GM18867 (cell line): Measurements from ENCODE around the gene PGF.
"Not testable (repeated sequence)": the region's sequence is repeated elsewhere in the genome, so short reads cannot be mapped to it uniquely, and the experiment has no call there.

ENCODE experiments used
- ATAC-seq: cut with Tn5 transposase; IDR thresholded peaks from one replicate; pipeline ENCODE4 v1.9.1; 2021; ENCODE audit warnings: mild to moderate bottlenecking, moderate library complexity; ENCODE audit not compliant: unreplicated experiment

The PGF gene

DNA sequence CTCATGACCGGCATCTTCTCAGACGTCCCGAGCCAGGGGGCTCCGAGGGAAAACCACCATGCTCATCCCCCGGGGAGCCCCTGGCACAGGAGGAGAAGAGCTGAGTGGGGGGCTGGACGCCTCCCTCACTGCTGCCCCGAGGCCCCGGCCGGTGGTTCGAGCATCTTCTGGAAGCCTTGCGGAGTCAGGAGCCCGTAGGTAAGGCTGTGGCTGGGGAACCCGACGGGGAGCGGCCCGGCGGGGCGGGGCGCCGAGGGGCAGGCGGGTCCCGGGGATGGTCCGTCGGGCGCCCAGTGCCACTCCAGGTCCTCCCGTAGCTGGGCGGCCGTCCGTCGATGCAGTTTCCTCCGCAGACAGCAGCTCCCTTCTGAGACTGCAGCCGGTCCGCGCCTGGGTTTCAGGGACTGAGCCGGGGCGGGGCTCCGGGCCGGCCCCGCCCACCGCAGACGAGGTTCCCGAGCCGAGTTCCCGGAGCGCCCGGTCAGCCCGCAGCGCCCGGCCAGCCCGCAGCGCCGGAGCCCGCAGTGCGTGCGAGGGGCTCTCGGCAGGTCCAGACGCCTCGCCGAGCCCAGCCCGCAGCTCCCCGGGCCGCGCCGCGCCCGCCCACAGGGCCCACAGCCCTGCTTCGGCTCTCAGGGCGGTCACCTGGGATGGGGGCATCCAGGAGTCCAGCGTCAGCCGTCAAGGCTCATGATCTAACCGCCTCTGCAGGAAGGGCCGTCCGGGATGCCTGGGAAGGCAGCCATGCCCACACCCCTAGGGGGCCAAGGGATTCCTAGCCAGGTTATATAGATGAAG is at the start of gene PGF:
TSS of gene PGF (minus strand) at position 369 of the 798 bp plus-strand sequence. CDS start at position 14, 355 bp downstream.
- ATAC-seq: peak; percentile 31

DNA sequence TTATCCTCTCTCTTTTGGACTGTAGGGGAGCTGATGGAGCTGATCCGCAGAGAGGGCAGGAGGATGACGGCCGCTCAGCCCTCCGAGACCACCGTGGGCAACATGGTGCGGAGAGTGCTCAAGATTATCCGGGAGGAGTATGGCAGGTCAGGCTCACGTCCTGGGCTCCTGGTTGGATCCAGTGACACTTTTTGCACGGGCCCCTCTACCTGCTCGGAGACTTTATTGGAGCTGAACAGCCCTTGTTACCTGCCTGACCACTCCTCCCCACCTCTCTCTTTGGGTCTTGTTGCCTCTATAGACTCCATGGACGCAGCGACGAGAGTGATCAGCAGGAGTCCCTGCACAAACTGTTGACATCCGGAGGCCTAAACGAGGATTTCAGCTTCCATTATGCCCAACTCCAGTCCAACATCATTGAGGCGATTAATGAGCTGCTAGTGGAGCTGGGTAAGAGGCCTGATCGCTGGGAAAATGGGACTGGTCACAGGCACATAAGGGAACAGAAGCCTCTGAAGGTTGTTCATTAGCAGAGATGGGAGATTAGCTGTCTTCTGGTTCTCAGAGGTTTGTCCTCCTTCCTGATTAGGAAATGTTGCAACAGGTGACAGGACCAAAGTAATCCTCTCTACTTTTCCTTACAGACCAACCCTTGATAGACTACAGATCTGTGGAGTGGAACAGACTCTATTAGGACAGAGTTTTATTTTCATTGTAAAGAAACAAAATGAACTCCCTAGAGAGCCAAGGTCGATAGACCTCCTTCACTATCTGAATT is 48.0 kb upstream of the PGF start:
- ATAC-seq: no peak

DNA sequence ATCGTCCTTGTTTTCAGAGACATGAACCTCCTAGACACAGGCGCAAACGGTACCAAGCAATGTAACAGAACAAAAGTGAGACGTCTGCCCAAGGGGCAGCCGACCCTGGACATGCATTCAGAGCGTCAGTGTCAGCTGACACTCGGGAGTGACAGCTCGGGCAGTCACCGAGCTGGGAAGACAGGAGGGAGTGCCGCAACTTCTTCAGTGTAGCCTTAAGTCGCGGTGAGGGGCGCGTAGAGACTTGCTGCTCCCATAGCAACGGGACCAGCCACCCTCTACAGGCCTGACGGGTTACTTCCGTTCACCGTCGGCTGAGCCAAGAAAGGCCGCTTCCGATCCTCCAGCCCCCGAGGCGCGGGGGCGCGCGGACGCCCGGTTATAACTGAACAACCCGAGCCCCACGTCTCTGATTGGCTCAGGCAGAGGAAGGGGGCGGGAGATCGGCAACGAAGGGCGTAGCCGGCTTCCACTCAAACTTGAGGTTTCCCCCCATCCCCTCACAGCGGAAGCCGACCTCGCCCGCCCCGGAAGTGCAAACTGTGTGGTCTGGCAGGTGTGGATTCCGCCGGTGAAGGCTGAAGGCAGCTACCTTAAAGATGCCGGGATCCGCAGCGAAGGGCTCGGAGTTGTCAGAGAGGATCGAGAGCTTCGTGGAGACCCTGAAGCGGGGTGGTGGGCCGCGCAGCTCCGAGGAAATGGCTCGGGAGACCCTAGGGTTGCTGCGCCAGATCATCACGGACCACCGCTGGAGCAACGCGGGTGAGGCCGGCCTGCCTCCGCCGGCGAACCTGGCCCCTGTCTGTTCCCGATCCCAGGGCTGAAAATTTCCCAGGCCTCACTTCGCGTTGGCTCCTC is 47.2 kb upstream of the PGF start, which contains the start of gene EIF2B2:
TSS of gene EIF2B2 (plus strand) at position 530 of the 858 bp plus-strand sequence. CDS start at position 600, 70 bp downstream.
- peak; percentile 96 for ATAC-seq

GRCh38 chr14:75001899-75002298 is 46.5 kb upstream of the PGF start:
- no peak for ATAC-seq

GRCh38 chr14:75001261-75001660 is 45.9 kb upstream of the PGF start:
- no peak for ATAC-seq

GRCh38 chr14:74995781-74996180 is 40.4 kb upstream of the PGF start:
- not testable (repeated sequence) for ATAC-seq

DNA sequence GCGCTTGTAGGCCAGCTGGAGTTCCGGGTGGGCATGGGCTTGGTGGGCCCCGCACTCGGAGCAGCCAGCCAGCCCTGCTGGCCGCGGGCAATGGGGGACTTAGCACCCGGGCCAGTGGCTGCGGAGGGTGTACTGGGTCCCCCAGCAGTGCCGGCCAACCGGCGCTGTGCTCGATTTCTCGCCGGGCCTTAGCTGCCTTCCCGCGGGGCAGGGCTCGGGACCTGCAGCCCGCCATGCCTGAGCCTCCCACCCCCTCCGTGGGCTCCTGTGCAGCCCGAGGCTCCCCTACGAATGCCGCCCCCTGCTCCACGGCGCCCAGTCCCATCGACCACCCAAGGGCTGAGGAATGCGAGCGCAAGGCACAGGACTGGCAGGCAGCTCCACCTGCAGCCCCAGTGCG is 38.8 kb upstream of the PGF start:
- ATAC-seq: not testable (repeated sequence)

DNA sequence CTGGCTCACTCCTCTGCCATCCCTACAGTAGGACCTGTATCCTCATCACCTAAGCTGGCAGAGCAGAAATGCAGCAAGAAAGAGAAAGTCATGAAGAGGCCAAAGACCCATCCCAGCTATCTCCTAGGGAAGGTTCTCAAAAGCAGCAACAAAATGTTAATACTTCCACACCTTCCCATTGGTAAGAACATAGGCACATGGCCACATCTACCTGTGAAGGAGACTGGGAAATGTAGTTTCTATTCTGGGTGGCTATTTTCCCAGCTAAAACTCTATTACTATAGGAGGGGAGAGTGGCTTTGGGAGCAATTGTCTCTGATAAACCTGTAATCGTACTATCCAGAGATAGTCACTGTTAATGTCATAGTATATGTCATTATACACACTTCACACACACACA is 33.6 kb upstream of the PGF start:
- ATAC-seq: no peak

DNA sequence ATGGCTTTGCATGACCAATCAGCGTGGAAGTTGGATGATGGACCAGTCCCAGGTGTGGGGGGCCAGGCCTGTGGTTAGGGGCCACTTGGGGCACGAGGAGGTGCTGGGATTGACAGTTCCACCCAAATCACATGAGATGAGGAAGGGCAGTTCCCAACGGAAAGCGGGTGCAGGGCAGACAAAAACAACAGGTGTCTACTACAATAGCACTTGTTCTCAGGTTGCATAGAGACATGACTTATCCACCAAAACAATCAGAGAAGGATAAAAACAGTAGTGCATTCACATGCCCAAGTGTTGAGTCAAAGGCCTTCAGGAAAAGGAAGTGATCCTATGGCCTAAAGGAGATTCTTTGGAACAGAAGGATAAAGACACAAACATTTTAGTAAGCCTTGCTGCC is 32.7 kb upstream of the PGF start:
- ATAC-seq: no peak

DNA sequence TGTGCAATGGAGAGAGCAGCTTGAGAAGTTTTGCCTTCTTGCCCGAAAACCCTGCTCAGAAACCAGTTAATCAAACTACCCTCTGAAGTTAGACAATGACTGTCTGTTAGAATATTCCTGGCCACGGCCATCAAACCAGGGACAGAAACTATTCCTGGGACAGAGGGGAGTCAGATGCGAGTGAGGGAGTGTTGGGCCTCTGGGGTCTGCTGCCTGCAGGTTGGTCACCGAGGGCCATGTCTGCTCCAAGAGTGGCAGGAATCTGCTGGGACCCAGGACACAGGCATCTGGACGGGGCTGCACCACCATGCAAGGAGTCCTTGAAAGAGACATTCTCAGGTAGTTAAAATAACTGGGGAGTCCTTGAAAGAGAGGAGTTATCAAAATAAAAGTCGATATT is 30.4 kb upstream of the PGF start:
- ATAC-seq: no peak

DNA sequence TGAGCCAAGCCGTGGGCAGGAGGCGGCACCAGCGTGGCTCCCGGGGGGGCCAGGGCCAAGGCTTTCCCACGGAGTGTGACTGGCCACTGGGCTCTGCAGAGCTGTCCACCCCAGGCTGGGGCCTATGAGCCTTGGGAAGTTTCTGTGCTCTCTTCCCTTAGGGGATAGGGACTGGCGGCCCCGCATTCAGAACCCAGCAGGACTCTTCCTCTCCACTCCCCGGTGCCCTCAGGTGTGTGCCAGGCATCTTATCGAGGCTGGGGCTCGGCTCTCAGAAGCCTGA is 29.6 kb upstream of the PGF start:
- no peak for ATAC-seq

DNA sequence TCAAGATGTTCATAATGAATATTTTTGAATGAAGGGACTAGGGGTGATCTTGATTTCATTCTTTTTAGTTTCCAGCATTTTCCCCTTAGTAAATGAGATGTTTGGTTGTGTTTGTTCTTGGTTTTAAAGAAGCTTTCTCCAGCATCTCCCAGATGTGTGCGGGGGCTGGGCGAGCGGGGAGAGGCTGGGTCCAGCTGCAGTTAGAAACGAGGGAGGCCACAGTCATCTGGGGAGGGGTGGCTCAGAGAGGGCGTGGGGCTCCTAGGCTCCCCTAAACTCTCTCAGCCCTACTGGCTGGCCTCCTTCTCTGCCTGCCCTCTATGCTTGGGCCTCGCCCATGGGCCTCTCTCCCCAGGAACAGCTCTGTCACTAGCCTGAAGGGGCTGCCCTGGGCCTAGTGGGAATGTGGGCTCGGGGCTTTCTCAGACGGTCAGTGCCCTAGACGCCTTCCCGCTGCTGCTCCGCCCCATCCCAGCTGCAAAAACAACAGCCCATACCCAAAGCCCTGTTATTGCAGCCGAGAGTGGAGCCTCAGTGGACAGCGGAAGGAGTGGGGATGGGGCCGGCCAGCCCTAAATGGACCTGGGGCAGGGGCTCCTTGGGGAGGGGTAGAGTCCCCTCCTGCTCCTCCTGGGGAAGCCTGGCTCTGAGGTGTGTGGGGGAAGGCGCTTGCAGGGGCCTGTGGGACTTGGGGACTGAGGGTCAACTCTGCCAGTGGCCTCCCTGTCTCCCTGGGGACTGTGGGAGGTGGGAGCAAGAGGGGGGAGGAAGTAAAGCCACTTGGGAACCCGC is 29.0 kb upstream of the PGF start:
- ATAC-seq: no peak

GRCh38 chr14:74983343-74983742 is 27.9 kb upstream of the PGF start:
- ATAC-seq: no peak

GRCh38 chr14:74982661-74983060 is 27.3 kb upstream of the PGF start:
- no peak for ATAC-seq

GRCh38 chr14:74981833-74982232 is 26.4 kb upstream of the PGF start:
- no peak for ATAC-seq

- no peak for ATAC-seq
These were observed 26.0 kb upstream of the PGF start for GRCh38 chr14:74981462-74981782.

GRCh38 chr14:74980731-74981461 is 25.5 kb upstream of the PGF start:
- ATAC-seq: no peak

DNA sequence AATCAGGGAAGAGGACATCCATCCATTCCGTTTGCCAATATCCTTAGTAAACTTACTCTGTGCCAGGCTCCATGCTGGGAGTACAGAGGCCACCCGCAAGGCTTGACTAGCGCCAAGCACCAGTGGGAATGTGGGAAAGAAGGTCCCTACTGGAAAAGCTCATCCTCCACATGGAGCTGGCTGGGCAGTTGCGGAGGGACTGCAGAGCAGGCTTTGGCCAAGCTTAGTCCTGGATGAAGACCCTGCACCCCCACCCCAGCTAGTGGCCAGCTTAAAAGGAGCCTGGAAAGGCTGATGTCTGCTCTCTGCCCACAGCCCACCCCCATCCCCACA is 25.0 kb upstream of the PGF start:
- ATAC-seq: no peak

- no peak for ATAC-seq
These were observed 24.3 kb upstream of the PGF start for GRCh38 chr14:74979442-74980397.
